ENCODE results near the gene ACSL5. TPM values are rescaled to one million over a fixed set of nuclear protein-coding genes. Genes with fewer than 3 reads are reported as not detected.

The ACSL5 gene
- total and polyA plus RNA-seq, 2 of the 4 experiments (the other 2 are of a cell fraction): 0.87 to 1.3 TPM

- BruUV-seq (replicated peaks): no TSS peak
- no peak overlapping the region for H2BK20ac ChIP-seq (ENCODE audit: low read depth, low read length)
- H3K9me3 ChIP-seq (ENCODE audit: control insufficient read depth, insufficient read depth, low read length): no peaks in the 10 kb centered on the region
- H4K91ac ChIP-seq (ENCODE audit: insufficient read depth, low read depth, low read length): no peak overlapping the region
- TF ChIP-seq CEBPB (IDR thresholded peaks at IDR 0.05; ENCODE audit: low read depth, low read length) (no peak), RFX5 (IDR thresholded peaks at IDR 0.05; ENCODE audit: low read depth, low read length) (no peak)
- TF ChIP-seq, protein P1, sequence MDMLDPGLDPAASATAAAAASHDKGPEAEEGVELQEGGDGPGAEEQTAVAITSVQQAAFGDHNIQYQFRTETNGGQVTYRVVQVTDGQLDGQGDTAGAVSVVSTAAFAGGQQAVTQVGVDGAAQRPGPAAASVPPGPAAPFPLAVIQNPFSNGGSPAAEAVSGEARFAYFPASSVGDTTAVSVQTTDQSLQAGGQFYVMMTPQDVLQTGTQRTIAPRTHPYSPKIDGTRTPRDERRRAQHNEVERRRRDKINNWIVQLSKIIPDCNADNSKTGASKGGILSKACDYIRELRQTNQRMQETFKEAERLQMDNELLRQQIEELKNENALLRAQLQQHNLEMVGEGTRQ (IDR thresholded peaks at IDR 0.05; ENCODE audit: low read depth, low read length): no peak
- no peak overlapping the region for H3K56ac ChIP-seq (ENCODE audit: extremely low read depth, insufficient read depth, low read length)
- H4K20me1 ChIP-seq (ENCODE audit: insufficient read depth, low read length): no peaks in the 10 kb centered on the region
- CTCF ChIA-PET: no interaction called here
- H3K18ac ChIP-seq (ENCODE audit: low read depth, low read length): no peak overlapping the region
- no peak overlapping the region for H2AFZ ChIP-seq (replicated peaks; ENCODE audit: low read length, poor library complexity)
- no peak overlapping the region for H4K5ac ChIP-seq (ENCODE audit: low read depth, low read length)
- H3K9me1 ChIP-seq (ENCODE audit: insufficient read depth, low read length): no peaks in the 10 kb centered on the region
- POLR2A ChIA-PET (ENCODE audit: unreplicated experiment): no interaction called here
- H3K4me3 ChIP-seq (ENCODE audit: insufficient read depth, low read depth, low read length): no peak overlapping the region
- no peak overlapping the region for H2BK120ac ChIP-seq (ENCODE audit: low read depth, low read length)
- ATAC-seq (ENCODE audit: low read depth) (no peak), DNase-seq (no peak)
- intact Hi-C loops (cut with micrococcal nuclease) (no loop called here), in situ Hi-C loops (cut with MboI; ENCODE audit: low sequenced_read_pairs) (loop anchor here (10.0 kb wide), 1 partner anchor 257 kb away; the partner anchor contains the start of gene GPAM), dilution Hi-C loops (cut with HindIII; ENCODE audit: low sequenced_read_pairs, unreplicated experiment) (no loop called here)
- H3K14ac ChIP-seq (replicated peaks; ENCODE audit: low read depth, low read length): no peak overlapping the region
- H3K4me2 ChIP-seq (ENCODE audit: low read depth, low read length): no peak overlapping the region
- no peaks in the 10 kb centered on the region for H3K4me1 ChIP-seq (ENCODE audit: control insufficient read depth, insufficient read depth, low read length)
- H3K23ac ChIP-seq (ENCODE audit: low read depth, low read length): no peak overlapping the region
- no peak overlapping the region for H3K4ac ChIP-seq (ENCODE audit: low read depth, low read length)
- no peak overlapping the region for H2AK9ac ChIP-seq (replicated peaks; ENCODE audit: low read depth, low read length, poor library complexity)
- no peak overlapping the region for H3K9ac ChIP-seq (ENCODE audit: low read depth, low read length)
- H2BK5ac ChIP-seq (ENCODE audit: low read depth, low read length, poor library complexity, severe bottlenecking): no peak overlapping the region
- no peaks in the 10 kb centered on the region for H3K27me3 ChIP-seq (ENCODE audit: control insufficient read depth, insufficient read depth, low read length)
- no peak overlapping the region for H3K27ac ChIP-seq (ENCODE audit: insufficient read depth, low read length)
- H3K79me1 ChIP-seq (ENCODE audit: low read depth in 1 of 2, low read length in 2 of 2): peaks cover 15 to 17% of the 10 kb centered on the region in 2 experiments
- H3K36me3 ChIP-seq (ENCODE audit: control insufficient read depth, insufficient read depth, low read length): peaks cover 12% of the 10 kb centered on the region
- no peak overlapping the region for H2AK5ac ChIP-seq (ENCODE audit: low read depth, low read length)
- no CpG with 5 or more reads among the region's 3 CpGs for WGBS, 2 experiments (ENCODE audit: extremely low coverage in 2 of 2, insufficient read length in 1 of 2)
- H4K8ac ChIP-seq (ENCODE audit: low read depth in 2 of 2, low read length in 2 of 2): no peak overlapping the region
- H2BK15ac ChIP-seq (ENCODE audit: low read depth, low read length): no peak overlapping the region
Observed at GRCh38 chr10:112442063-112442462, 68.1 kb downstream of the ACSL5 start.

Data from IMR-90 (cell line).